NCI-H82 treated with DMSO at 0.1 percent for 48 hours (cell line): ENCODE measurements around the gene MLEC.
"Not testable (repeated sequence)": the region's sequence is repeated elsewhere in the genome, so short reads cannot be mapped to it uniquely, and the experiment has no call there.

Source experiments
- DNase-seq: peaks from one replicate; lab custom pipeline; 2025; ENCODE audit not compliant: unreplicated experiment; lab: John Stamatoyannopoulos, UW

The MLEC gene

DNA sequence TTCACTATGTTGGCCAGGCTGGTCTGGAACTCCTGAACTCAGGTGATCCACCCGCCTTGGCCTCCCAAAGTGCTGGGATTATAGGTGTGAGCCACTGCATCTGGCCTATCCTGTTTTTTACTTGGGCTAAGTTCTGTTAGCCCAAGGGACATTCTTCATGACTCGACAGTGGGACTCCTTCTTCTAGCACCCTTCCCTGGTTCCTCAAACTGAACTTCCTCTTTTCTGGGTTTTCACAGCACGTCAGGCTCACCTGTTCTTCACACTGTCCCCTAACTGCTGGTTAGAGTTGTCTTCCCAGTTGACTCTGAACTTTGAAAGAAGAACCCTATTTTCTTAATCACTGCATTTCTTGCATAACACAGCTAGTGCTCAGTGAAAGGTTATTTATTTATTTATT is 24.1 kb upstream of the MLEC start:
- no peak for DNase-seq

DNA sequence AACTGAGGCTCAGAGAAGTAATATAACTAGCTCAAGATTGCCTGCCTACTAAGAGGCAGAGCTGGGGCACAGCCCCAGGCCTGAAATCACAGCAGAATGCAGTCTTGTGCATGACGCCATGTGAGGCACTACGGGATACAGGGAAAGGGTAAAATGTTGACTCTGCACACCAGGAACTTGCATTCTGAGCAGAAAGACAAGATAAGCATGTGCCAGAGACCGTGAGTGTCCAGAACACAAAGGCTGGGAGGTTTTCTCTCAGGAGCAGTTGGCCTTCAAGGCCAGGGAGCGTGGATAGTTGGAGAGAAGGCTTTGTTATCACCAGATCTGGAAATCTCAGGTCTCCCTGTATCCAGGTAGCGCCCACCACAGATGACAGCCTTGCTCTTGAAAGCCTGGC is 23.2 kb upstream of the MLEC start:
- no peak for DNase-seq

- DNase-seq, result peak; percentile 3
These were observed 20.2 kb upstream of the MLEC start for GRCh38 chr12:120666571-120667390.

GRCh38 chr12:120668091-120668867 is 18.7 kb upstream of the MLEC start:
- no peak for DNase-seq

- DNase-seq, result peak; percentile 94
These were observed 17.8 kb upstream of the MLEC start for GRCh38 chr12:120668868-120669840.

GRCh38 chr12:120670237-120670636 is 16.7 kb upstream of the MLEC start:
- DNase-seq, result not testable (repeated sequence)

DNA sequence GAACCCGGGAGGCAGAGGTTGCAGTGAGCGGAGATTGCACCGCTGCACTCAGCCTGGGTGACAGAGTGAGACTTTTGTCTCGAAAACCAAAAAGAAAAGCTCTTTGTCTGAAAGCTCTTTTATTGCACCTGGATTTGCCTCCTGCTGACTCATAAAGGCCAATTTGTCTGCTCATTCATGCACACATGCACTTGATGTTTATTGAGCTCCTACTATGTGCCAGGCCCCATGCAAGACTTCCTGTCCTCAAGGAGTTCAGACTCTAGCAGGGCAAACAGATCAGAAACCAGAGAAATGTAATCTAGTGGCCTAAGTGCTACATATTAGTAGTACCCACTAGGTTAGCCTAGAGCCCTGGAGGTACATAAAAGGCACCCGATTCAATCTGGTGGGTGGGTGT is 16.3 kb upstream of the MLEC start:
- no peak for DNase-seq

- DNase-seq, result peak; percentile 21
These were observed 12.8 kb upstream of the MLEC start for GRCh38 chr12:120674097-120674636.

DNA sequence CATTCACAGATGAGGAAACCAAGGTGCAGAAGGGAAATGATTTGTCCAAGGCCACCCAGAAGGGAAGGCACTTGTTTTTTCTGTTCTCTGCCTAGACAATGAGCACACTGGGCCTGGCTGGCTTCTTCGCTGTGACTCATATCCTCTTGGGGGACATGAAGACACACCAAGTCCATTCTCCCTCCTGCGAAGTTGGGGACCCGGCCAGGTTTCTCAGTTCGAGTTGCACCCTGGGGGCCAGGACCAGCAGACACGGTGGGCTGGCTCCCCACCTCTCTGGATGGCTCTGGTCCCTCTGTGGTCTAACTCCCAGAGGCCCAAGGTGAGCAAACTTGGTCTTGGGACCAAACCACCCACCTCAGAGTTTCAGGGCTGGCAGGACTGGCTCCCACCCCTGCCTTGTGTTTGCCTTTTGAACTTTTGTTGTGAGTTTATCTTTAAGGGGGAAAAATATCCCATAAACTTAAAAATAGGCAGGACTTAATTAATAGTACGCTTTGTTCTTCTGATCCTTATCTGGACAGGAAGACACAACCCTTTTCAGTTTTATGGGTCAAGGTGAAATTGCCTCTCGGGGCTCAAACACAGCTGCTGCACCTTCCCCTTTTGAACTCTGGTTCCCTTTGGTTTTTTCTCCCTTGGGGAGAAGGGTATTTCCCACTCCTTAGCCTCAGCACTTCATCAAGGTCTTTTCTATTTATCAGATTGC is 9.0 kb upstream of the MLEC start:
- DNase-seq, result no peak

GRCh38 chr12:120678572-120678971 is 8.4 kb upstream of the MLEC start:
- DNase-seq, result no peak

GRCh38 chr12:120680165-120680738 is 6.7 kb upstream of the MLEC start:
- no peak for DNase-seq

GRCh38 chr12:120684523-120684932 is 2.4 kb upstream of the MLEC start:
- DNase-seq, result no peak

DNA sequence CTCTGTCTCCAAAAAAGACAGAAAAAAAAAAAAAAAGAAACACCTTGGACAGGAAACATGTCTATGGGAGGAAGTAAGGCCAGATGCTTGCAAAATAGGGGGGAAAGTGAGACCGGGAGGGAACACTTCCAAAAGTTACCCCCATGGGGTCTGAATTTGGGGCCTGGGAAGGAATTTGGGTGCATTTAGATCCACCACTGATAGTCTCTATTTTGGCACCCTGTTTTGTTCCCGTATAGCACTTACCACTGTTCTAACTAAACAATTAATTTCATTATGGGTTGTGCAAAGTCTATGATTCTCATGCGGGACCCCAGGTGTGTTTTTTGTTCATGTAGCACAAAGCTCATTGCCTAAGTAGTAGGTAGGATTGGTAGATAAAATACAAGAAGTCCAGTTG is 1.4 kb upstream of the MLEC start:
- no peak for DNase-seq

DNA sequence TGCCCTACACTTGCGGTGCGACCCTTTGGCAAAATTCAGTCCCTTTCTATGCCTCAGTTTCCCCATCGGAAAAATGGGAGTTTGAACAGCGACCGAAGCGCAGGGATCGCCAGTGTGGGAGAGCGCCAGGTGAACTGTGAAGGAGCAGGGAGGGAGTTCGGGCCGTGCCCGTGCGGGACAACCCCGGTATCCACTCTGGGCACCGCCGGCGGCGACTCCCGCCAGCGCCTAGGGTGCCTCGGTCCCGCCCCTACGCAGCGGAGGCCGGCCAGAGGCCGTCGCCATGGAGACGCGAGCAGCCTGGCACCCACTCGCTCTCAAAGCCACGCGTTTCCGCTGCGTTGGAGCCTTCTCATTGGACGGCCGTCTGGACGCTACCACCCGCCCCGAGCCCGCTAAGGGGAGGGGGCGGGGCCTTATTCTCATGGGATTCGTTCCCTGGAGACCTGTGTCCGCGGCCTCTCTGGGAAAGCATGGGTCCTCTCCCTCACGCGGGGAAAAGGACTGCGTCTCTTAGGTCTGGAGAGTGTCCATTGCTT is 729 bp upstream of the MLEC start:
- peak; percentile 91 for DNase-seq

DNA sequence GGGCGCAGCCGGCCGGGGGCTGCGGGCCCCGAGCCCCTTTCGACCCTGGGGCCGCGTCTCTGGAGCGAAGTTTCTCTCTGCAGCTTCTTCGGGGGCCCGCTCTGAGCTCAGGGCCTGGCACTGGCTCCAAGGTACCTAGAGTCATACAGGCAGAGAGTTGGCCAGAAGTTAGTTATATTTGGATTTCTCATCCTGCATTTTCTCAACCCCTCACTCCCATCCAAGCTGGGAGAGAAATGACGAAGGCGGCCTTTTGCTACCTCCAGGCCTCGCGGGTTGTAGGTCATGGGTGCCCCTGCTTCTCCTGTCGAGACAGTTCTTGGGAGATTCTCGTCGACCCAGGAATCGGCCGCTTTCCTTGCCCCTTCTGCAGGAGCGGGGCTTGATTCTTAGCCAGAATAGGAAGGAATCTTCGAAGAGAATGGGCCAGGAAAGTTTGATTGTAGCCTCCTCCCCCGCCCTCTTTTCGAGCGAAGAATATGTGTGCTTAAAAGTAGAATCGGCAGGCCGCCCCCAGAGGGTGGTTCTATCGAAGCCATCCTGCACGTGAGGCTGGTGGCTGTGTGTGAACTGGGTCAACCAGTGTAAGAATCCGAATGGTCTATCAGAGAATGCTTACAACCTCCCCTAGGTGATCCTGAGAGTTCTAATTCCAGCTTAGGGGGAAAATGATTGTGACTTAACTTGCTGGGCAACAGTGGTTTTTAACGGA is 785 bp downstream of the MLEC start:
- no peak for DNase-seq

DNA sequence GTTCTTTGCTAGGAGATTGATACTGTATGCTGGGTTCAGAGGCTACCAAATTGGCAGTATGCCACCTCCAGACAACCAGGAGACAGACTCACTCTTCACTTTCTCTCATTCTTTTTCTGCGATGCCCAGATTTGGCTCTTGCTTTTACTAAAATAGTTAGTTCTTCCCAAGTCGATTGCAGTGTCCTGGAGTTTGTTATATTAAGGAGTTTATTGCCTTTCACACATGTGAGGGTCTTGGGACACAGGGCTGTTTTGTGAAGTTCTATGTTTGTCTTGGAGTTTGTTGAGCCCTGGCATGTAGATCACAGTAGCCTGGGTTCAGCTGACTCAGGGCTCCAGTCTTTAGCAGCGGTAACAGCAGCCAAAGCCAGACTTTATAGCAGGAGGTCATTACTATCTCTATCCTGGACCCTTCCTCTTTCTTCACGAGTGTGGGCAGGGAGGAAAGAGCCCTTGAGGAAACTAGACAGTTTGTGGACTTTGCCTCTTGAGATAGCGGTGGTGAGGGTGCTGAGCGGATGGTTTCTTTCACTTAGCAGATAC is 1.6 kb downstream of the MLEC start:
- DNase-seq, result no peak

GRCh38 chr12:120689397-120690082 is 2.6 kb downstream of the MLEC start:
- DNase-seq, result no peak

DNA sequence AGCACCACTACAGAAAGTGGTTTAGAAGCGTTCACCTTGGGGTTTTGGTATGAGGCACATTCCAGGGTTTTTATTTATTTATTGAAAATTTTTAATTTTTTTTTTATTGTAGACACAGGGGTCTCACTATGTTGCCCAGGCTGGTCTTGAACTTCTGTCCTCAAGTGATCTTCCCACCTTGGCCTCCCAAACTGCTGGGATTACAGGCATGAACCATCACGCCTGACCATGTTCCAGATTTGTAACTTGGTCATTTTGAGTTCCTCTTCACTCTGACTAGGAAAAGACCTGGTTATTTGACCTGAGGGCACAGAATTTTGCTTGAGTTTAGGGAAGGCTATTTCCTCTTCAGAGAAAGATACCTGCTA is 3.1 kb downstream of the MLEC start:
- no peak for DNase-seq
